GM23338 (cell line): ENCODE measurements around the gene C11orf24. TPM values are rescaled to one million over a fixed set of nuclear protein-coding genes. Genes with fewer than 3 reads are reported as not detected.

Experiments
- ATAC-seq: fragments of 200-7000 bp; cut with Tn5 transposase; 3 replicates; pipeline ENCODE4 v1.9.1; 2020
- DNase-seq: peaks from one replicate; pipeline ENCODE4 v3.0.0-alpha.2; 2015; ENCODE audit warnings: low spot score
- H2AFZ ChIP-seq: fragments of 200-600 bp; sonication (generic); 2 replicates; pipeline ENCODE4 v1.8.0; 2016; ENCODE audit warnings: antibody characterized with exemption, mild to moderate bottlenecking, moderate library complexity
- H3F3A ChIP-seq: fragments of 200-600 bp; sonication (generic); replicated peaks from 2 replicates; pipeline ENCODE4 v1.8.0; 2017; ENCODE audit warnings: antibody characterized with exemption, mixed run types, low read depth
- H3K27ac ChIP-seq: fragments of 200-600 bp; sonication (generic); 2 replicates; pipeline ENCODE4 v1.6.1; 2016; ENCODE audit warnings: low read depth
- H3K27me3 ChIP-seq: fragments of 200-600 bp; sonication (generic); 2 replicates; pipeline ENCODE4 v1.8.0; 2016; ENCODE audit warnings: mild to moderate bottlenecking, mixed run types, moderate library complexity; ENCODE audit not compliant: insufficient read depth
- H3K36me3 ChIP-seq: fragments of 200-600 bp; sonication (generic); 2 replicates; pipeline ENCODE4 v1.8.0; 2016; ENCODE audit warnings: mild to moderate bottlenecking; ENCODE audit not compliant: insufficient read depth
- H3K4me1 ChIP-seq: fragments of 200-600 bp; sonication (generic); 2 replicates; pipeline ENCODE4 v1.8.0; 2016; ENCODE audit warnings: mild to moderate bottlenecking, moderate library complexity; ENCODE audit not compliant: insufficient read depth
- H3K4me2 ChIP-seq: fragments of 200-600 bp; sonication (generic); 2 replicates; pipeline ENCODE4 v1.7.1; 2017; ENCODE audit warnings: mixed run types
- H3K4me3 ChIP-seq: fragments of 200-600 bp; sonication (generic); 2 replicates; pipeline ENCODE4 v1.6.1; 2016; ENCODE audit warnings: mixed run types
- H3K79me2 ChIP-seq: fragments of 200-600 bp; sonication (generic); replicated peaks from 2 replicates; pipeline ENCODE4 v1.8.0; 2017; ENCODE audit warnings: mild to moderate bottlenecking; ENCODE audit not compliant: insufficient read depth
- H3K9me2 ChIP-seq: fragments of 200-600 bp; sonication (generic); 2 replicates; pipeline ENCODE4 v1.8.0; 2017; ENCODE audit not compliant: insufficient read depth
- H4K20me1 ChIP-seq: fragments of 200-600 bp; sonication (generic); replicated peaks from 2 replicates; pipeline ENCODE4 v1.8.0; 2017; ENCODE audit warnings: mild to moderate bottlenecking; ENCODE audit not compliant: insufficient read depth
- H3K27ac Mint-ChIP-seq: 2 replicates; pipeline ENCODE4 v1.8.0; 2020; ENCODE audit warnings: inconsistent platforms, mild to moderate bottlenecking, moderate library complexity, mixed read lengths
- H3K27me3 Mint-ChIP-seq: 3 replicates; pipeline ENCODE4 v1.8.0; 2022; ENCODE audit warnings: low read depth, mild to moderate bottlenecking, moderate library complexity, mixed read lengths, inconsistent platforms; ENCODE audit not compliant: insufficient read depth, poor library complexity
- H3K36me3 Mint-ChIP-seq: 3 replicates; pipeline ENCODE4 v1.8.0; 2021; ENCODE audit warnings: low read depth, mild to moderate bottlenecking, inconsistent platforms, moderate library complexity, mixed read lengths
- H3K4me1 Mint-ChIP-seq: 3 replicates; pipeline ENCODE4 v1.8.0; 2020; ENCODE audit warnings: mild to moderate bottlenecking, inconsistent platforms, mixed read lengths
- H3K4me3 Mint-ChIP-seq: 3 replicates; pipeline ENCODE4 v1.8.0; 2021; ENCODE audit warnings: moderate library complexity, mild to moderate bottlenecking, inconsistent platforms, mixed read lengths
- H3K9me3 Mint-ChIP-seq: 3 replicates; pipeline ENCODE4 v1.8.0; 2020; ENCODE audit warnings: moderate library complexity, mild to moderate bottlenecking, inconsistent platforms, mixed read lengths
- CREB1 ChIP-seq: fragments of 250-450 bp; sonication (Bioruptor Pico); IDR thresholded peaks from 2 replicates; pipeline ENCODE4 v1.5.0; 2020; ENCODE audit warnings: low read depth, mild to moderate bottlenecking, moderate library complexity
- CTCF ChIP-seq, 2 experiments: fragments of 200-600 bp in 1 of 2; sonication (generic) in 1 of 2; conservative IDR thresholded peaks; 2 replicates each; pipeline versions ENCODE4 v1.5.1 to v1.6.1; 2016 to 2017; ENCODE audit warnings: antibody characterized with exemption in 2 of 2, low read depth in 2 of 2, mild to moderate bottlenecking in 2 of 2, moderate library complexity in 1 of 2
- EZH2 ChIP-seq: fragments of 200-600 bp; sonication (generic); IDR thresholded peaks from one replicate; pipeline ENCODE4 v1.8.0; 2017; ENCODE audit warnings: antibody characterized with exemption, mild to moderate bottlenecking, low read depth; ENCODE audit not compliant: unreplicated experiment
- EZH2phosphoT487 ChIP-seq: fragments of 200-600 bp; sonication (generic); IDR thresholded peaks from one replicate; pipeline ENCODE4 v1.8.1; 2018; ENCODE audit warnings: antibody characterized with exemption; ENCODE audit not compliant: unreplicated experiment
- JUNB ChIP-seq: IDR thresholded peaks from one replicate; pipeline ENCODE4 v1.6.1; 2016; ENCODE audit warnings: antibody characterized with exemption; ENCODE audit not compliant: unreplicated experiment
- NANOG ChIP-seq: IDR thresholded peaks from 2 replicates; pipeline ENCODE4 v1.6.1; 2016; ENCODE audit warnings: antibody characterized with exemption, borderline replicate concordance
- POLR2AphosphoS5 ChIP-seq: IDR thresholded peaks from 2 replicates; pipeline ENCODE4 v1.6.1; 2016; ENCODE audit warnings: antibody characterized with exemption, low read depth
- REST ChIP-seq: IDR thresholded peaks from one replicate; pipeline ENCODE4 v1.6.1; 2018; ENCODE audit warnings: antibody characterized with exemption; ENCODE audit not compliant: unreplicated experiment
- STAT1 ChIP-seq: IDR thresholded peaks from one replicate; pipeline ENCODE4 v1.6.1; 2016; ENCODE audit warnings: antibody characterized with exemption; ENCODE audit not compliant: unreplicated experiment
- ZNF114 ChIP-seq: fragments of 250-450 bp; sonication (Bioruptor Pico); IDR thresholded peaks from 2 replicates; pipeline ENCODE4 v1.5.0; 2020; ENCODE audit warnings: mild to moderate bottlenecking, moderate library complexity
- ZNF331 ChIP-seq: fragments of 250-450 bp; sonication (Bioruptor Pico); IDR thresholded peaks from 2 replicates; pipeline ENCODE4 v1.5.0; 2020; ENCODE audit warnings: low read depth, mild to moderate bottlenecking, moderate library complexity
- polyA plus RNA-seq: library from polyadenylated mRNA; unstranded; fragments of >200 nt; fragmentation: Nextera tagmentation; extraction: Ambion mirVana; gene quantifications from 2 replicates; pipeline ENCODE4 v1.2.1, GENCODE V29; 2016
- total RNA-seq: library from RNA; depleted of rRNA; stranded (reverse); fragments of >200 nt; shearing (Covaris generic); gene quantifications from 2 replicates; pipeline ENCODE4 v1.2.3, GENCODE V29; 2014
- TF ChIP-seq, protein P1 (sequence below): IDR thresholded peaks from 2 replicates; pipeline ENCODE4 v1.6.1; 2016; ENCODE audit warnings: antibody characterized with exemption
- TF ChIP-seq, protein P2 (sequence below): fragments of 250-450 bp; sonication (Bioruptor Pico); IDR thresholded peaks from 2 replicates; pipeline ENCODE4 v1.5.0; 2020; ENCODE audit warnings: mild to moderate bottlenecking, moderate library complexity

Gene C11orf24
- total and polyA plus RNA-seq, 2 experiments from 2014 or later: 49.8 to 57.5 TPM

- H2AFZ ChIP-seq: peak overlapping the region; percentile 32; the same call in 1 of the 2 replicates
- peak; percentile 33 for ATAC-seq
Measured at GRCh38 chr11:68312780-68313573, 41.2 kb upstream of the C11orf24 start.

More at GRCh38 chr11:68312780-68313573, 41.2 kb upstream of the C11orf24 start:
- peak; percentile 47 for DNase-seq
- peak overlapping the region; percentile 74 for H3K27ac Mint-ChIP-seq
- peaks cover 21% of the 10 kb centered on the region for H3K27me3 Mint-ChIP-seq
- Histone ChIP-seq H3K27me3 (peaks cover 12% of the 10 kb centered on the region; the same call in 1 of the 2 replicates), H3K4me1 (peaks cover 43% of the 10 kb centered on the region), H3K4me3 (peak overlapping the region; percentile 83), H4K20me1 (no peaks in the 10 kb centered on the region; the same call in 1 of the 2 replicates), H3K9me2 (no peaks in the 10 kb centered on the region), H3K36me3 (no peaks in the 10 kb centered on the region), H3K27ac (no peak overlapping the region), H3F3A (peaks cover 17% of the 10 kb centered on the region), H3K4me2 (peak overlapping the region; percentile 87), H3K79me2 (peaks cover 49% of the 10 kb centered on the region)
- H3K4me3 Mint-ChIP-seq: peak overlapping the region; percentile 92
- TF ChIP-seq JUNB (no peak), ZNF331 (CRISPR knock-in tag) (no peak), EZH2 (no peak), REST (no peak), NANOG (no peak), CREB1 (CRISPR knock-in tag) (no peak), POLR2AphosphoS5 (no peak), ZNF114 (no peak), CTCF (conservative IDR thresholded peaks at IDR 0.05; ENCODE audit: low read depth in 2 of 2) (no peak), STAT1 (no peak), EZH2phosphoT487 (no peak)
- TF ChIP-seq, protein P1, sequence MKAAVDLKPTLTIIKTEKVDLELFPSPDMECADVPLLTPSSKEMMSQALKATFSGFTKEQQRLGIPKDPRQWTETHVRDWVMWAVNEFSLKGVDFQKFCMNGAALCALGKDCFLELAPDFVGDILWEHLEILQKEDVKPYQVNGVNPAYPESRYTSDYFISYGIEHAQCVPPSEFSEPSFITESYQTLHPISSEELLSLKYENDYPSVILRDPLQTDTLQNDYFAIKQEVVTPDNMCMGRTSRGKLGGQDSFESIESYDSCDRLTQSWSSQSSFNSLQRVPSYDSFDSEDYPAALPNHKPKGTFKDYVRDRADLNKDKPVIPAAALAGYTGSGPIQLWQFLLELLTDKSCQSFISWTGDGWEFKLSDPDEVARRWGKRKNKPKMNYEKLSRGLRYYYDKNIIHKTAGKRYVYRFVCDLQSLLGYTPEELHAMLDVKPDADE: no peak
- TF ChIP-seq, protein P2, sequence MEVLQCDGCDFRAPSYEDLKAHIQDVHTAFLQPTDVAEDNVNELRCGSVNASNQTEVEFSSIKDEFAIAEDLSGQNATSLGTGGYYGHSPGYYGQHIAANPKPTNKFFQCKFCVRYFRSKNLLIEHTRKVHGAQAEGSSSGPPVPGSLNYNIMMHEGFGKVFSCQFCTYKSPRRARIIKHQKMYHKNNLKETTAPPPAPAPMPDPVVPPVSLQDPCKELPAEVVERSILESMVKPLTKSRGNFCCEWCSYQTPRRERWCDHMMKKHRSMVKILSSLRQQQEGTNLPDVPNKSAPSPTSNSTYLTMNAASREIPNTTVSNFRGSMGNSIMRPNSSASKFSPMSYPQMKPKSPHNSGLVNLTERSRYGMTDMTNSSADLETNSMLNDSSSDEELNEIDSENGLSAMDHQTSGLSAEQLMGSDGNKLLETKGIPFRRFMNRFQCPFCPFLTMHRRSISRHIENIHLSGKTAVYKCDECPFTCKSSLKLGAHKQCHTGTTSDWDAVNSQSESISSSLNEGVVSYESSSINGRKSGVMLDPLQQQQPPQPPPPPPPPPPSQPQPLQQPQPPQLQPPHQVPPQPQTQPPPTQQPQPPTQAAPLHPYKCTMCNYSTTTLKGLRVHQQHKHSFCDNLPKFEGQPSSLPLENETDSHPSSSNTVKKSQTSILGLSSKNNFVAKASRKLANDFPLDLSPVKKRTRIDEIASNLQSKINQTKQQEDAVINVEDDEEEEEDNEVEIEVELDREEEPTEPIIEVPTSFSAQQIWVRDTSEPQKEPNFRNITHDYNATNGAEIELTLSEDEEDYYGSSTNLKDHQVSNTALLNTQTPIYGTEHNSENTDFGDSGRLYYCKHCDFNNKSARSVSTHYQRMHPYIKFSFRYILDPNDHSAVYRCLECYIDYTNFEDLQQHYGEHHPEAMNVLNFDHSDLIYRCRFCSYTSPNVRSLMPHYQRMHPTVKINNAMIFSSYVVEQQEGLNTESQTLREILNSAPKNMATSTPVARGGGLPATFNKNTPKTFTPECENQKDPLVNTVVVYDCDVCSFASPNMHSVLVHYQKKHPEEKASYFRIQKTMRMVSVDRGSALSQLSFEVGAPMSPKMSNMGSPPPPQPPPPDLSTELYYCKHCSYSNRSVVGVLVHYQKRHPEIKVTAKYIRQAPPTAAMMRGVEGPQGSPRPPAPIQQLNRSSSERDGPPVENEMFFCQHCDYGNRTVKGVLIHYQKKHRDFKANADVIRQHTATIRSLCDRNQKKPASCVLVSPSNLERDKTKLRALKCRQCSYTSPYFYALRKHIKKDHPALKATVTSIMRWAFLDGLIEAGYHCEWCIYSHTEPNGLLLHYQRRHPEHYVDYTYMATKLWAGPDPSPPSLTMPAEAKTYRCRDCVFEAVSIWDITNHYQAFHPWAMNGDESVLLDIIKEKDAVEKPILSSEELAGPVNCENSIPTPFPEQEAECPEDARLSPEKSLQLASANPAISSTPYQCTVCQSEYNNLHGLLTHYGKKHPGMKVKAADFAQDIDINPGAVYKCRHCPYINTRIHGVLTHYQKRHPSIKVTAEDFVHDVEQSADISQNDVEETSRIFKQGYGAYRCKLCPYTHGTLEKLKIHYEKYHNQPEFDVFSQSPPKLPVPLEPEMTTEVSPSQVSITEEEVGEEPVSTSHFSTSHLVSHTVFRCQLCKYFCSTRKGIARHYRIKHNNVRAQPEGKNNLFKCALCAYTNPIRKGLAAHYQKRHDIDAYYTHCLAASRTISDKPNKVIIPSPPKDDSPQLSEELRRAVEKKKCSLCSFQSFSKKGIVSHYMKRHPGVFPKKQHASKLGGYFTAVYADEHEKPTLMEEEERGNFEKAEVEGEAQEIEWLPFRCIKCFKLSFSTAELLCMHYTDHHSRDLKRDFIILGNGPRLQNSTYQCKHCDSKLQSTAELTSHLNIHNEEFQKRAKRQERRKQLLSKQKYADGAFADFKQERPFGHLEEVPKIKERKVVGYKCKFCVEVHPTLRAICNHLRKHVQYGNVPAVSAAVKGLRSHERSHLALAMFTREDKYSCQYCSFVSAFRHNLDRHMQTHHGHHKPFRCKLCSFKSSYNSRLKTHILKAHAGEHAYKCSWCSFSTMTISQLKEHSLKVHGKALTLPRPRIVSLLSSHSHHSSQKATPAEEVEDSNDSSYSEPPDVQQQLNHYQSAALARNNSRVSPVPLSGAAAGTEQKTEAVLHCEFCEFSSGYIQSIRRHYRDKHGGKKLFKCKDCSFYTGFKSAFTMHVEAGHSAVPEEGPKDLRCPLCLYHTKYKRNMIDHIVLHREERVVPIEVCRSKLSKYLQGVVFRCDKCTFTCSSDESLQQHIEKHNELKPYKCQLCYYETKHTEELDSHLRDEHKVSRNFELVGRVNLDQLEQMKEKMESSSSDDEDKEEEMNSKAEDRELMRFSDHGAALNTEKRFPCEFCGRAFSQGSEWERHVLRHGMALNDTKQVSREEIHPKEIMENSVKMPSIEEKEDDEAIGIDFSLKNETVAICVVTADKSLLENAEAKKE: no peak
- peaks cover 6% of the 10 kb centered on the region; the same call in 1 of the 3 replicates for H3K36me3 Mint-ChIP-seq
- H3K9me3 Mint-ChIP-seq: peaks cover 4% of the 10 kb centered on the region; the same call in 1 of the 3 replicates
- H3K4me1 Mint-ChIP-seq: peaks cover 55% of the 10 kb centered on the region
